SK-N-SH (cell line): ENCODE results near the gene TTC22. TPM values are rescaled to one million over a fixed set of nuclear protein-coding genes. Genes with fewer than 3 reads are reported as not detected.

Experiments used
- CTCF ChIA-PET: fragments of 300-600, 350-600 bp; formaldehyde crosslinking; extraction: SDS; loops from one replicate; lab custom pipeline; 2021; lab: Yijun Ruan, JAX
- POLR2A ChIA-PET: fragments of 350-600 bp; sonication (Branson Sonifier 250); formaldehyde crosslinking; extraction: SDS; loops from one replicate; lab custom pipeline; 2020; ENCODE audit warnings: antibody characterized with exemption, inconsistent platforms; lab: Yijun Ruan, JAX
- DNase-seq: peaks from one replicate; pipeline ENCODE4 v3.0.0; 2012
- H2AFZ ChIP-seq: fragments of 200-600 bp; sonication (generic); 2 replicates; pipeline ENCODE4 v1.8.1; 2016; ENCODE audit warnings: antibody characterized with exemption, mild to moderate bottlenecking, low read depth
- H3F3A ChIP-seq: fragments of 200-600 bp; sonication (generic); replicated peaks from 2 replicates; pipeline ENCODE3; 2016; ENCODE audit warnings: antibody characterized with exemption, mild to moderate bottlenecking; ENCODE audit not compliant: insufficient read depth
- H3K27ac ChIP-seq, 2 experiments: fragments of 200-500 bp in 1 of 2; fragments of 200-600 bp in 1 of 2; sonication (Bioruptor generic) in 1 of 2; sonication (generic), shearing (Covaris generic) in 1 of 2; 2 replicates each; pipeline versions ENCODE4 v1.5.1 to v1.6.1; 2014 to 2016; ENCODE audit warnings: low read depth in 2 of 2, inconsistent platforms in 1 of 2, low read length in 1 of 2, mild to moderate bottlenecking in 1 of 2, mixed read lengths in 1 of 2
- H3K27me3 ChIP-seq: fragments of 200-600 bp; sonication (generic), shearing (Covaris generic); 2 replicates; pipeline ENCODE4 v1.6.1; 2016; ENCODE audit warnings: mixed run types; ENCODE audit not compliant: insufficient read depth
- H3K36me3 ChIP-seq, 2 experiments: fragments of 200-500 bp in 1 of 2; fragments of 200-600 bp in 1 of 2; sonication (Bioruptor generic) in 1 of 2; sonication (generic) in 1 of 2; replicated peaks in 1 of 2; 2 replicates each; pipeline versions ENCODE3 to v1.5.1; 2014 to 2016; ENCODE audit warnings: low read length in 1 of 2, mild to moderate bottlenecking in 1 of 2; ENCODE audit not compliant: insufficient read depth in 2 of 2, control insufficient read depth in 1 of 2
- H3K4me1 ChIP-seq, 2 experiments: fragments of 200-500 bp in 1 of 2; fragments of 200-600 bp in 1 of 2; sonication (Bioruptor generic) in 1 of 2; sonication (generic), shearing (Covaris generic) in 1 of 2; 2 replicates each; pipeline versions ENCODE4 v1.5.1 to v1.6.1; 2014 to 2016; ENCODE audit warnings: low read depth in 1 of 2, low read length in 1 of 2, mixed run types in 1 of 2; ENCODE audit not compliant: insufficient read depth in 2 of 2, control insufficient read depth in 1 of 2
- H3K4me2 ChIP-seq: fragments of 200-600 bp; sonication (generic), shearing (Covaris generic); 2 replicates; pipeline ENCODE4 v1.6.1; 2017; ENCODE audit warnings: mixed run types
- H3K4me3 ChIP-seq, 2 experiments: fragments of 200-500 bp in 1 of 2; fragments of 200-600 bp in 1 of 2; sonication (Bioruptor generic) in 1 of 2; sonication (generic), shearing (Covaris generic) in 1 of 2; 2 replicates each; pipeline versions ENCODE4 v1.5.1 to v1.8.1; 2014 to 2016; ENCODE audit warnings: low read depth in 2 of 2, inconsistent platforms in 1 of 2, low read length in 1 of 2, mild to moderate bottlenecking in 1 of 2, mixed read lengths in 1 of 2, moderate library complexity in 1 of 2
- H3K79me2 ChIP-seq: fragments of 200-600 bp; sonication (generic); 2 replicates; pipeline ENCODE4 v1.8.1; 2017; ENCODE audit warnings: mild to moderate bottlenecking; ENCODE audit not compliant: insufficient read depth
- H3K9ac ChIP-seq: fragments of 200-600 bp; sonication (generic); 2 replicates; pipeline ENCODE4 v1.6.1; 2017; ENCODE audit warnings: mixed run types
- H3K9me2 ChIP-seq: fragments of 200-600 bp; sonication (generic); 2 replicates; pipeline ENCODE4 v1.6.1; 2017; ENCODE audit warnings: mixed run types
- H3K9me3 ChIP-seq: fragments of 200-600 bp; sonication (generic); 2 replicates; pipeline ENCODE4 v1.6.1; 2017; ENCODE audit warnings: mixed run types, mild to moderate bottlenecking, moderate library complexity
- H4K20me1 ChIP-seq: fragments of 200-600 bp; sonication (generic); 2 replicates; pipeline ENCODE4 v1.6.1; 2017; ENCODE audit warnings: mild to moderate bottlenecking, mixed run types; ENCODE audit not compliant: insufficient read depth
- CHD2 ChIP-seq: fragments of 150-350 bp; IDR thresholded peaks from 2 replicates; pipeline ENCODE4 v1.6.1; 2018; ENCODE audit warnings: low read length; ENCODE audit not compliant: partially characterized antibody
- EP300 ChIP-seq, 2 experiments: IDR thresholded peaks; 2 replicates each; pipeline versions ENCODE4 v1.4.0 to v1.6.1; 2012; ENCODE audit warnings: borderline replicate concordance in 1 of 2, low read depth in 1 of 2, low read length in 1 of 2
- EZH2phosphoT487 ChIP-seq: fragments of 200-600 bp; sonication (generic); IDR thresholded peaks from 2 replicates; pipeline ENCODE4 v1.6.1; 2017; ENCODE audit warnings: low read depth, mixed run types, mild to moderate bottlenecking, antibody characterized with exemption, moderate library complexity, borderline replicate concordance
- FOSL2 ChIP-seq: IDR thresholded peaks from 2 replicates; pipeline ENCODE4 v1.4.0; 2012; ENCODE audit warnings: low read depth, mild to moderate bottlenecking, moderate library complexity, borderline replicate concordance
- FOXJ3 ChIP-seq: sonication (generic); formaldehyde crosslinking; IDR thresholded peaks from 2 replicates; pipeline ENCODE4 v1.5.1; 2020; ENCODE audit warnings: mild to moderate bottlenecking, missing genetic modification reagents
- FOXM1 ChIP-seq: IDR thresholded peaks from 2 replicates; pipeline ENCODE4 v1.4.0; 2012; ENCODE audit warnings: low read depth, mild to moderate bottlenecking
- JUND ChIP-seq: IDR thresholded peaks from 2 replicates; pipeline ENCODE4 v1.4.0; 2012
- MXI1 ChIP-seq: IDR thresholded peaks from 2 replicates; pipeline ENCODE4 v1.6.1; 2012; ENCODE audit warnings: mild to moderate bottlenecking, low read depth, low read length, improper control_type of control experiment
- NFIC ChIP-seq: IDR thresholded peaks from 2 replicates; pipeline ENCODE4 v1.4.0; 2012; ENCODE audit warnings: borderline replicate concordance
- NRF1 ChIP-seq: IDR thresholded peaks from 2 replicates; pipeline ENCODE4 v1.6.1; 2012; ENCODE audit warnings: low read depth, mild to moderate bottlenecking, low read length
- RCOR1 ChIP-seq: fragments of 150-350 bp; IDR thresholded peaks from 2 replicates; pipeline ENCODE4 v1.6.1; 2017; ENCODE audit warnings: antibody characterized with exemption, low read length
- RFX5 ChIP-seq: IDR thresholded peaks from 2 replicates; pipeline ENCODE4 v1.6.1; 2012; ENCODE audit warnings: mild to moderate bottlenecking, improper control_type of control experiment, low read length
- RXRA ChIP-seq: IDR thresholded peaks from 2 replicates; pipeline ENCODE4 v1.4.0; 2012; ENCODE audit warnings: low read depth, mild to moderate bottlenecking, borderline replicate concordance
- SMC3 ChIP-seq: IDR thresholded peaks from 2 replicates; pipeline ENCODE4 v1.6.1; 2012; ENCODE audit warnings: low read depth, low read length, improper control_type of control experiment
- TCF12 ChIP-seq: IDR thresholded peaks from 2 replicates; pipeline ENCODE4 v1.4.0; 2012
- TEAD4 ChIP-seq: IDR thresholded peaks from 2 replicates; pipeline ENCODE4 v1.4.0; 2012; ENCODE audit warnings: mild to moderate bottlenecking, borderline replicate concordance; ENCODE audit not compliant: insufficient read depth
- USF1 ChIP-seq: IDR thresholded peaks from 2 replicates; pipeline ENCODE4 v1.4.0; 2012; ENCODE audit warnings: low read depth, borderline replicate concordance
- USF2 ChIP-seq: fragments of 150-350 bp; IDR thresholded peaks from 2 replicates; pipeline ENCODE4 v1.6.1; 2017; ENCODE audit warnings: antibody characterized with exemption, low read length, low read depth, borderline replicate concordance
- YY1 ChIP-seq: IDR thresholded peaks from 2 replicates; pipeline ENCODE4 v1.4.0; 2012; ENCODE audit warnings: low read depth, mild to moderate bottlenecking
- WGBS: methylation state at CpG from one replicate; pipeline ENCODE4 v1.1.6; 2017; ENCODE audit warnings: low lambda C conversion rate; 5-methylcytosine and 5-hydroxymethylcytosine counted together
- polyA plus RNA-seq, 3 experiments: library from polyadenylated mRNA; depleted of rRNA; stranded (reverse); fragments of >200 nt; gene quantifications; 2 replicates each; pipeline ENCODE4 v1.2.3, GENCODE V29; 2012
- TF ChIP-seq, protein P1 (sequence below): fragments of 200-600 bp; sonication (generic); IDR thresholded peaks from 2 replicates; pipeline ENCODE4 v1.6.1; 2017; ENCODE audit warnings: antibody characterized with exemption, mild to moderate bottlenecking, moderate library complexity
- TF ChIP-seq, protein P2 (sequence below): IDR thresholded peaks from 2 replicates; pipeline ENCODE4; 2012

Gene TTC22
- polyA plus RNA-seq, 1 of the 3 experiments (the other 2 are of a cell fraction), result not detected

GRCh38 chr1:54777431-54777830, 23.7 kb downstream of the TTC22 start:
- no peak for TF ChIP-seq RXRA
- TF ChIP-seq YY1, result no peak
- TF ChIP-seq JUND, result no peak
- no peak for TF ChIP-seq FOSL2
- TF ChIP-seq USF1, result no peak
- TF ChIP-seq SMC3, result no peak
- WGBS, result 46% methylated on average over 4 of the region's 4 CpGs
- no peaks in the 10 kb centered on the region for H3K9me2 ChIP-seq
- H2AFZ ChIP-seq, result no peak overlapping the region
- CTCF ChIA-PET, result interaction anchor here (0.8 to 3.8 kb wide), 2 partner anchors 10 to 15 kb away, joined by 4 to 19 read pairs; no protein-coding TSS in a partner anchor
- no peaks in the 10 kb centered on the region for H4K20me1 ChIP-seq
- peaks cover 0 to 3% of the 10 kb centered on the region in 2 experiments; a peak in 1 of 4 replicates for H3K4me1 ChIP-seq
- H3K27me3 ChIP-seq, result no peaks in the 10 kb centered on the region; the same call in 1 of the 2 replicates
- H3K4me3 ChIP-seq, result no peak overlapping the region
- H3F3A ChIP-seq, result no peaks in the 10 kb centered on the region
- no peaks in the 10 kb centered on the region for H3K36me3 ChIP-seq
- no peak overlapping the region for H3K4me2 ChIP-seq
- POLR2A ChIA-PET, result no interaction called here
- no peak overlapping the region for H3K27ac ChIP-seq
- no peak overlapping the region for H3K9ac ChIP-seq
- DNase-seq, result no peak
- no peaks in the 10 kb centered on the region for H3K79me2 ChIP-seq
- no peaks in the 10 kb centered on the region for H3K9me3 ChIP-seq

- CTCF ChIA-PET, result interaction anchor here (0.8 to 3.8 kb wide), 2 partner anchors 10 to 15 kb away, joined by 4 to 19 read pairs; no protein-coding TSS in a partner anchor
These were observed 24.1 kb downstream of the TTC22 start for GRCh38 chr1:54777011-54777410.

More at GRCh38 chr1:54777011-54777410, 24.1 kb downstream of the TTC22 start:
- H3K36me3 ChIP-seq, result no peaks in the 10 kb centered on the region
- POLR2A ChIA-PET, result interaction anchor here (0.9 to 1.2 kb wide), 2 partner anchors 21 to 32 kb away, joined by 3 read pairs; no protein-coding TSS in a partner anchor
- no peaks in the 10 kb centered on the region for H3F3A ChIP-seq
- H3K4me2 ChIP-seq, result no peak overlapping the region
- H4K20me1 ChIP-seq, result no peaks in the 10 kb centered on the region
- H3K9me2 ChIP-seq, result no peaks in the 10 kb centered on the region
- H3K9me3 ChIP-seq, result no peaks in the 10 kb centered on the region
- H3K27me3 ChIP-seq, result no peaks in the 10 kb centered on the region; the same call in 1 of the 2 replicates
- no peak overlapping the region for H3K4me3 ChIP-seq
- no peak overlapping the region for H2AFZ ChIP-seq
- H3K9ac ChIP-seq, result no peak overlapping the region
- DNase-seq, result no peak
- H3K4me1 ChIP-seq, result peaks cover 0 to 3% of the 10 kb centered on the region in 2 experiments; a peak in 1 of 4 replicates
- no peaks in the 10 kb centered on the region for H3K79me2 ChIP-seq
- no peak for TF ChIP-seq YY1
- no peak for TF ChIP-seq EP300 (IDR thresholded peaks at IDR 0.05; ENCODE audit: borderline replicate concordance in 1 of 2, low read depth in 1 of 2, low read length in 1 of 2)
- TF ChIP-seq RXRA, result no peak
- no peak for TF ChIP-seq RCOR1
- TF ChIP-seq, protein P1, sequence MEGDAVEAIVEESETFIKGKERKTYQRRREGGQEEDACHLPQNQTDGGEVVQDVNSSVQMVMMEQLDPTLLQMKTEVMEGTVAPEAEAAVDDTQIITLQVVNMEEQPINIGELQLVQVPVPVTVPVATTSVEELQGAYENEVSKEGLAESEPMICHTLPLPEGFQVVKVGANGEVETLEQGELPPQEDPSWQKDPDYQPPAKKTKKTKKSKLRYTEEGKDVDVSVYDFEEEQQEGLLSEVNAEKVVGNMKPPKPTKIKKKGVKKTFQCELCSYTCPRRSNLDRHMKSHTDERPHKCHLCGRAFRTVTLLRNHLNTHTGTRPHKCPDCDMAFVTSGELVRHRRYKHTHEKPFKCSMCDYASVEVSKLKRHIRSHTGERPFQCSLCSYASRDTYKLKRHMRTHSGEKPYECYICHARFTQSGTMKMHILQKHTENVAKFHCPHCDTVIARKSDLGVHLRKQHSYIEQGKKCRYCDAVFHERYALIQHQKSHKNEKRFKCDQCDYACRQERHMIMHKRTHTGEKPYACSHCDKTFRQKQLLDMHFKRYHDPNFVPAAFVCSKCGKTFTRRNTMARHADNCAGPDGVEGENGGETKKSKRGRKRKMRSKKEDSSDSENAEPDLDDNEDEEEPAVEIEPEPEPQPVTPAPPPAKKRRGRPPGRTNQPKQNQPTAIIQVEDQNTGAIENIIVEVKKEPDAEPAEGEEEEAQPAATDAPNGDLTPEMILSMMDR, result no peak
- no peak for TF ChIP-seq EZH2phosphoT487
- TF ChIP-seq FOXJ3, result no peak
- TF ChIP-seq CHD2, result no peak
- TF ChIP-seq NRF1, result no peak
- TF ChIP-seq MXI1, result no peak
- TF ChIP-seq FOSL2, result no peak
- no peak for TF ChIP-seq USF2
- no peak for TF ChIP-seq TCF12
- no peak for TF ChIP-seq NFIC
- no peak for TF ChIP-seq USF1
- TF ChIP-seq FOXM1, result no peak
- no peak for TF ChIP-seq RFX5
- TF ChIP-seq, protein P2, sequence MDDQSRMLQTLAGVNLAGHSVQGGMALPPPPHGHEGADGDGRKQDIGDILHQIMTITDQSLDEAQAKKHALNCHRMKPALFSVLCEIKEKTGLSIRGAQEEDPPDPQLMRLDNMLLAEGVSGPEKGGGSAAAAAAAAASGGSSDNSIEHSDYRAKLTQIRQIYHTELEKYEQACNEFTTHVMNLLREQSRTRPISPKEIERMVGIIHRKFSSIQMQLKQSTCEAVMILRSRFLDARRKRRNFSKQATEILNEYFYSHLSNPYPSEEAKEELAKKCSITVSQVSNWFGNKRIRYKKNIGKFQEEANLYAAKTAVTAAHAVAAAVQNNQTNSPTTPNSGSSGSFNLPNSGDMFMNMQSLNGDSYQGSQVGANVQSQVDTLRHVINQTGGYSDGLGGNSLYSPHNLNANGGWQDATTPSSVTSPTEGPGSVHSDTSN, result no peak
- no peak for TF ChIP-seq TEAD4
- no peak overlapping the region for H3K27ac ChIP-seq
- WGBS, result 49% methylated on average over 2 of the region's 4 CpGs
